Breast epithelium (tissue), 4 donors: ENCODE data around the gene YJEFN3. TPM values are rescaled to one million over a fixed set of nuclear protein-coding genes. Genes with fewer than 3 reads are reported as not detected.

Source experiments
- DNase-seq, 2 donors: peaks; one replicate each; pipeline ENCODE4 v3.0.0-alpha.2; 2019; ENCODE audit warnings: low spot score in 2 of 2
- H3K27ac ChIP-seq, 2 donors: fragments of 200-600 bp; sonication (generic) in 1 of 2; one replicate each; pipeline ENCODE4 v1.5.1; 2016 to 2019; ENCODE audit warnings: mild to moderate bottlenecking in 1 of 2
- H3K27me3 ChIP-seq, 2 donors: fragments of 200-600 bp; sonication (generic) in 1 of 2; one replicate each; pipeline versions ENCODE4 v1.5.1 to v1.6.0; 2017 to 2019; ENCODE audit warnings: control low read depth in 1 of 2, mild to moderate bottlenecking in 1 of 2
- H3K36me3 ChIP-seq: fragments of 200-600 bp; one replicate; pipeline ENCODE4 v1.5.1; 2019
- H3K4me1 ChIP-seq, 2 donors: fragments of 200-600 bp; sonication (generic); one replicate each; pipeline ENCODE4 v1.5.1; 2016 to 2019; ENCODE audit warnings: control low read depth in 1 of 2
- H3K4me3 ChIP-seq, 3 donors: fragments of 200-600 bp; sonication (generic); 1 replicate in 2 of 3; 2 replicates in 1 of 3; pipeline ENCODE4 v1.5.1; 2016 to 2019; ENCODE audit warnings: mild to moderate bottlenecking in 3 of 3, moderate library complexity in 2 of 3
- H3K9me3 ChIP-seq, 2 donors: fragments of 200-600 bp; sonication (generic) in 1 of 2; one replicate each; pipeline ENCODE4 v1.5.1; 2016 to 2019; ENCODE audit warnings: control low read depth in 1 of 2
- CTCF ChIP-seq, 3 donors: fragments of 450-650 bp; IDR thresholded peaks; one replicate each; pipeline ENCODE4 v1.5.1; 2016 to 2017; ENCODE audit warnings: antibody characterized with exemption in 3 of 3, mild to moderate bottlenecking in 3 of 3, moderate library complexity in 3 of 3
- POLR2A ChIP-seq: fragments of 450-650 bp; IDR thresholded peaks from one replicate; pipeline ENCODE4 v1.6.1; 2016; ENCODE audit warnings: antibody characterized with exemption, mild to moderate bottlenecking, moderate library complexity
- POLR2AphosphoS5 ChIP-seq, 3 donors: sonication (generic); formaldehyde crosslinking; IDR thresholded peaks; one replicate each; pipeline ENCODE4 v1.6.1; 2017; ENCODE audit warnings: antibody characterized with exemption in 3 of 3
- intact Hi-C: fragments of 100-400 bp; cut with DNase I; formaldehyde crosslinking; loops from one replicate; pipeline ENCODE4 v1.15.1; 2023; ENCODE audit warnings: low total_unique reads
- total RNA-seq, 3 donors: library from RNA; depleted of rRNA; stranded (reverse); fragments of >200 nt; gene quantifications; one replicate each; pipeline ENCODE4 v1.1.0, GENCODE V29; 2016

The YJEFN3 gene
- total RNA-seq, 3 donors from 2014 or later: 0.88 to 2.0 (median 1.3) TPM

GRCh38 chr19:19502808-19503602, 25.7 kb upstream of the YJEFN3 start:
- Histone ChIP-seq H3K4me1 (no peaks in the 10 kb centered on the region), H3K36me3 (peaks cover 17% of the 10 kb centered on the region), H3K9me3 (no peaks in the 10 kb centered on the region), H3K27ac (no peak overlapping the region), H3K4me3 (no peak overlapping the region), H3K27me3 (no peaks in the 10 kb centered on the region)
- TF ChIP-seq POLR2A (no peak), CTCF (IDR thresholded peaks at IDR 0.05) (no peak), POLR2AphosphoS5 (IDR thresholded peaks at IDR 0.05) (no peak)
- no peak for DNase-seq
- intact Hi-C loops: no loop called here

GRCh38 chr19:19504754-19505668, 23.7 kb upstream of the YJEFN3 start:
- H3K36me3 ChIP-seq: peaks cover 13% of the 10 kb centered on the region

GRCh38 chr19:19505669-19506326, 22.9 kb upstream of the YJEFN3 start:
- Histone ChIP-seq H3K4me1 (no peaks in the 10 kb centered on the region), H3K27me3 (no peaks in the 10 kb centered on the region), H3K36me3 (peaks cover 13% of the 10 kb centered on the region), H3K27ac (no peak overlapping the region), H3K4me3 (peak overlapping the region in 2 of 3 donors; percentile 48 to 59), H3K9me3 (no peaks in the 10 kb centered on the region)
- DNase-seq: no peak
- intact Hi-C loops: no loop called here
- TF ChIP-seq POLR2A: no peak
- no peak for TF ChIP-seq POLR2AphosphoS5 (IDR thresholded peaks at IDR 0.05)
- no peak for TF ChIP-seq CTCF (IDR thresholded peaks at IDR 0.05)

More at GRCh38 chr19:19504754-19505668, 23.7 kb upstream of the YJEFN3 start:
- no peak for DNase-seq
- H3K9me3 ChIP-seq: no peaks in the 10 kb centered on the region
- intact Hi-C loops: no loop called here
- no peak overlapping the region for H3K4me3 ChIP-seq
- H3K27ac ChIP-seq: no peak overlapping the region
- H3K27me3 ChIP-seq: no peaks in the 10 kb centered on the region
- H3K4me1 ChIP-seq: no peaks in the 10 kb centered on the region
- TF ChIP-seq POLR2AphosphoS5 (IDR thresholded peaks at IDR 0.05): no peak
- no peak for TF ChIP-seq CTCF (IDR thresholded peaks at IDR 0.05)
- no peak for TF ChIP-seq POLR2A

GRCh38 chr19:19506592-19506991, 22.1 kb upstream of the YJEFN3 start:
- DNase-seq: no peak
- no peaks in the 10 kb centered on the region for H3K27me3 ChIP-seq
- peaks cover 13% of the 10 kb centered on the region for H3K36me3 ChIP-seq
- H3K4me3 ChIP-seq: peak overlapping the region in 2 of 3 donors; percentile 48 to 59
- TF ChIP-seq POLR2A: no peak
- TF ChIP-seq POLR2AphosphoS5 (IDR thresholded peaks at IDR 0.05): no peak
- TF ChIP-seq CTCF (IDR thresholded peaks at IDR 0.05): no peak
- no peaks in the 10 kb centered on the region for H3K9me3 ChIP-seq
- H3K27ac ChIP-seq: peak overlapping the region in 1 of 2 donors; percentile 5
- H3K4me1 ChIP-seq: no peaks in the 10 kb centered on the region
- intact Hi-C loops: no loop called here
